ENCODE measurements around the gene DDAH1.
"Not testable (repeated sequence)": the region's sequence is repeated elsewhere in the genome, so short reads cannot be mapped to it uniquely, and the experiment has no call there.

The DDAH1 gene

DNA sequence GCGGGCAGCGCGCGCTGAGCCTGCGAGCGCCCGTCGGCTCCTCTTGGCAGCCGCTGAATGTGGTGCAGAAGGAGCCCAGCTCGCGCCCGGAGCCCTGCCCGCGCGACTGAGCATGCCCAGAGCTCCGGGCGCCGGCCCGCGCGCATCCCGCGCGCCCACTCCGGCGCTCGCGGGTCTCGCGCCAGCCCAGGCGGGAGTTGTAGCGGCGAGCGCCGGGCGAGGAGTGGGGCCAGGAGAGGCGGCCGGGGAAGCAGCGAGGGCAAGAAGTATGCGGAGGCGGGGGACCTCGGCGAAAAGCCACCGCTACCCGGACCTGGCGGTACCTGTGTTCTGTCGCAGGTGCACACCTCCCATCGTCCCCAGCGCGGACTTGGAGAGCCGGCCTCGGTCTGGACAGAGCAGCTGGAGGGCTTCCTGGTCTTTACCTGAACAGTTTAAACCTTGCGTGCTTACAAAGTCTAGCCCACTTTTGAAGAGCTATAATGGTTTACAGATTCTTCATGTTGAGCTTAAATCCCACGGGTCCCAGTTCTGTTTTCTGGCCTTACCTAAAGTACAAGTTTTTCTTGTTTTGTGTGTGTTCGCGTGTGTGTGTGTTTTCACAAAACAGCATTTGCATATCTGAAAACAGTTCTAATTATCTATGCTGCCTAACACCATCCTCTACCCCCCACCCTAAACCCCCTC is at the start of gene DDAH1:
TSS of gene DDAH1 (minus strand) at position 61 of the 687 bp plus-strand sequence. CDS start 114 bp downstream, outside the sequence.
- no peak for FAIRE-seq
- TF ChIP-seq, protein P1, sequence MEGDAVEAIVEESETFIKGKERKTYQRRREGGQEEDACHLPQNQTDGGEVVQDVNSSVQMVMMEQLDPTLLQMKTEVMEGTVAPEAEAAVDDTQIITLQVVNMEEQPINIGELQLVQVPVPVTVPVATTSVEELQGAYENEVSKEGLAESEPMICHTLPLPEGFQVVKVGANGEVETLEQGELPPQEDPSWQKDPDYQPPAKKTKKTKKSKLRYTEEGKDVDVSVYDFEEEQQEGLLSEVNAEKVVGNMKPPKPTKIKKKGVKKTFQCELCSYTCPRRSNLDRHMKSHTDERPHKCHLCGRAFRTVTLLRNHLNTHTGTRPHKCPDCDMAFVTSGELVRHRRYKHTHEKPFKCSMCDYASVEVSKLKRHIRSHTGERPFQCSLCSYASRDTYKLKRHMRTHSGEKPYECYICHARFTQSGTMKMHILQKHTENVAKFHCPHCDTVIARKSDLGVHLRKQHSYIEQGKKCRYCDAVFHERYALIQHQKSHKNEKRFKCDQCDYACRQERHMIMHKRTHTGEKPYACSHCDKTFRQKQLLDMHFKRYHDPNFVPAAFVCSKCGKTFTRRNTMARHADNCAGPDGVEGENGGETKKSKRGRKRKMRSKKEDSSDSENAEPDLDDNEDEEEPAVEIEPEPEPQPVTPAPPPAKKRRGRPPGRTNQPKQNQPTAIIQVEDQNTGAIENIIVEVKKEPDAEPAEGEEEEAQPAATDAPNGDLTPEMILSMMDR (IDR thresholded peaks at IDR 0.05; ENCODE audit: insufficient read depth, missing control alignments) = no peak
- DNase-seq (ENCODE audit: insufficient read length, low spot score) = peak; percentile 59

DNA sequence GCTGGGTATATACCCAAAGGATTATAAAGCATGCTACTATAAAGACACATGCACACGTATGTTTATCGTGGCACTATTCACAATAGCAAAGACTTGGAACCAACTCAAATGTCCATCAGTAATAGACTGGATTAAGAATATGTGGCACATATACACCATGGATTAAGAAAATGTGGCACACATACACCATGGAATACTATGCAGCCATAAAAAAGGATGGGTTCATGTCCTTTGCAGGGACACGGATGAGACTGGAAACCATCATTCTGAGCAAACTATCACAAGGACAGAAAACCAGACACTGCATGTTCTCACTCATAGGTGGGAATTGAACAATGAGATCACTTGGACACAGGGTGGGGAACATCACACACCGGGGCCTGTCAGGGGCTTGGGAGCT is 49.0 kb upstream of the DDAH1 start:
- FAIRE-seq; DNase-seq (ENCODE audit: insufficient read length, low spot score): not testable (repeated sequence)

DNA sequence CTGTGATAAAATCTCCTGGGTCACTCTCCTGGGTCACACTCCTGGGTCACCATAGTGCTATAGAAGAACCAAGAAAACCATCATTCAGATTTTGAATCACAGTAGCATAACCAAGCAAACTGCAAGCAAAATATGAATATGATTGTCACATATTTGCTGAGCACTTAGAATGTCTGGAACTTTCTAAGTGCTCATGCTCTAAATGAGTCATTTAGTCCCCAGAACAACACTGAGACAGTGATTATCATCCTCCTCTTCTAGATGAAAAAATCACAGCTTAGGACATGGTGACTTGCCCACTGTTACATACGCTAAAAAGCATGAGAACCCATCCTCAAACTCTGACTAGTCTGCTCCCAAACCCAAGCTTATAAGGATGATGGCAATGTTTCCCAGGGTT is 39.5 kb upstream of the DDAH1 start:
- FAIRE-seq = no peak
- TF ChIP-seq, protein P1 (IDR thresholded peaks at IDR 0.05; ENCODE audit: insufficient read depth, missing control alignments) = no peak
- no peak for DNase-seq (ENCODE audit: insufficient read length, low spot score)

DNA sequence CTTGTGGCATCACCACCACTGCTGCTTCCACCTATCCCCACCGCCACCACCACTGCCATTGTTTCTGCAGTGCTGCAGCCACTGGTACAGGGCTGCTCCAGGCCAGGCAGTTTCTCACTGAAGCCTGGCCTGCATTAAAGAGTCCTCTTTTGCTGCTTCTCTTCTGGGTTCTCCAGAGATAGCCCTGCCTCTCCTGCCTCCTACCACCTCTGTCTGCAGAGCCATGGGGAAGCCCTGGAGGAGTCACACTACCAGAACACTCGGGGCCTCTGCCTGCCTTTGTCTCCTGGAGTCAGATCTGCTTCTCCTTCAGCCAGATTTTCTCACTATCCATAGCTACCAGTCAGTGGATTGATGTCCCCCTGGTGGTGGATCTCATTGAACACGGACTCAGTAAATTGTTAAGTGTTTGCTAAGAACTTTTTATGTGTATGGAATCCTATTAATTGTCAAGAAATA is 37.7 kb upstream of the DDAH1 start:
- no peak for DNase-seq (ENCODE audit: insufficient read length, low spot score)
- no peak for FAIRE-seq
- TF ChIP-seq, protein P1 (IDR thresholded peaks at IDR 0.05; ENCODE audit: insufficient read depth, missing control alignments) = peak; percentile 44

DNA sequence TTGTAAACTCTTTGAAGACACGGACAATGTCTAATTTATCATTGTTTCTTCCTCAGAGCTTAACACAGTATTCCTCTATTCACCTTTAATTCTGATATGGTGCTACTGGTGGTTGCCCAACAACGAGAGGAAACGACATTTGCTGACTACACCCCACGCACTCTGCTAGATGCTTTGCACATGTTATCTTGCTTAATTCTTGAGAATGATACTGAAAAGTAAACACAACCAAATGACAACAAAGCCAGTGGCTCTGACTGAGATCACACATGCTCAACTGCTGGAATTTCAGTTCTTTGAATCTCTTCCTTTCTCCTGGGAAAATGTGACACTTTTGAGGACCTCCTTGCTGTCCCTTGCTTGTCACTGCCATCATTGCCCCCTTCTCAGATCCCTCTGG is 37.2 kb upstream of the DDAH1 start:
- FAIRE-seq (no peak), DNase-seq (ENCODE audit: insufficient read length, low spot score) (no peak)

DNA sequence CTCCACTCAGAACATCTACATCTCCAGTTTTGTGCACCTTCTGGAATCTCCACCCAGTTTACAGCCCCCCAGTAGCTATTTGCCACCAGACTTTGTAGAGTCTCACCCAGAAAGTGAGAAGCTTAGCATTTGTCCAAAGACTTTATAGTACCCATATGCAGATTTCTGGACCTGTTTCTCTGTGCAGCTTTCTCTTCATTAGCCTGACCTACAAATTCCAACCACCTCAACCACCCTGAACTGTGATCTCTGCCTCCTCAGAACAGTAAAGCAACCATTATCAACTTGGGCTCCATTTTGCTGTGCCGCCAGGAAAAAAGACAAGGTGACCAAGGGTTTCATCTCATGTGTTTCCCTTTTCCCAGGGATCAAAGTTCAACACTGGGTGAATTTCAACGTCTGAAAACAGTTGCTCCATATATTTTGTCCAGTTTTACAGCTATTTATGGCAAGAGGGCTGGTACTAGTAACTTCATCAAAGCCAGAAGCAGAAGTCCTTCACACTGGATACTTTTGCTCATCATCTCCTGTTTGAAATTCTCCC is 36.5 kb upstream of the DDAH1 start:
- no peak for FAIRE-seq
- TF ChIP-seq, protein P1 (IDR thresholded peaks at IDR 0.05; ENCODE audit: insufficient read depth, missing control alignments) = no peak

More for the DNA sequence above, 37.2 kb upstream of the DDAH1 start:
- TF ChIP-seq, protein P1 (IDR thresholded peaks at IDR 0.05; ENCODE audit: insufficient read depth, missing control alignments) = no peak

DNA sequence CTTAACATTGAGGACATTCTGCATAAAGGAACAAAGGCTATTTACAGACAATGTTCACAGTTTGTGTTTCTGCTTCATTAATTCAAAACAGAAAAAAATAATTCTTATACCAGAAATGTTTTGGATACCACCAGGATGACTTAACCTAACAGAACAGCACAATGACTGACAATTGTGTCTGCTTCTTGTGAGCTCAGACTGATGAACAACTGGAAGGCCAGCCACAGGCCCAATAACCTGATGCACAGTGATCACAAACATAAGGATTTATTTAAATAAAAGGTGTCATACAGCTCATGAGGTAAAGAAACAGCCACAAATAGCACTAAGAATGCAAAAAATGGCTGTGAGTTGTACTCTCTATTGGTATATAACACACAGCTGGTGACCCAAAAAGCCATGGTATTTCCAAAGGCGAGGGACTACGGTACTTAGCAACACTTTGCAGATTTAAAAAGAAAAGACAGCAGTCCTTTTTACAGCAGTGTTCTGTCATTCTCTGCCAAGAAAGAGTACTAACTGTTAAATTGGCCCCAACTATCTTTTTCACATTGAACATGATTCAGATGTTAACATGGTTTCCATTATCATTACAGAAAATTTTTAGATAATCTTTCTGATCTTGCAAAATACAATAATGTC is 32.1 kb upstream of the DDAH1 start:
- FAIRE-seq (no peak), DNase-seq (ENCODE audit: insufficient read length, low spot score) (no peak)
- TF ChIP-seq, protein P1 (IDR thresholded peaks at IDR 0.05; ENCODE audit: insufficient read depth, missing control alignments) = no peak

More for the DNA sequence above, 36.5 kb upstream of the DDAH1 start:
- no peak for DNase-seq (ENCODE audit: insufficient read length, low spot score)

Data from D721Med (cell line).